Activated B cell treated with CpG ODN at 0.5 μM for 24 hours (primary cell): ENCODE measurements around the gene KIF3B. TPM values are rescaled to one million over a fixed set of nuclear protein-coding genes. Genes with fewer than 3 reads are reported as not detected.

Experiments used
- ATAC-seq: fragments of 200-7000 bp; cut with Tn5 transposase; one replicate; pipeline ENCODE4 v1.10.0; 2021; ENCODE audit warnings: low read depth, mild to moderate bottlenecking, moderate library complexity
- CTCF ChIA-PET: fragments of 350-600 bp; sonication (Branson Sonifier 250); formaldehyde crosslinking; loops from one replicate; lab custom pipeline; 2021; ENCODE audit warnings: antibody characterized with exemption; lab: Charles Lee
- POLR2A ChIA-PET: fragments of 350-600 bp; sonication (Branson Sonifier 250); formaldehyde crosslinking; loops from one replicate; lab custom pipeline; 2021; ENCODE audit warnings: antibody characterized with exemption; lab: Charles Lee
- DNase-seq: peaks from one replicate; pipeline ENCODE4 v3.0.0; 2022
- H3K27ac Mint-ChIP-seq: one replicate; pipeline ENCODE4 v1.8.0; 2020; ENCODE audit warnings: mixed read lengths
- H3K27me3 Mint-ChIP-seq: one replicate; pipeline ENCODE4 v1.8.0; 2021; ENCODE audit warnings: mixed read lengths
- H3K36me3 Mint-ChIP-seq: one replicate; pipeline ENCODE4 v1.8.0; 2021; ENCODE audit warnings: low read depth, mixed read lengths
- H3K4me1 Mint-ChIP-seq: one replicate; pipeline ENCODE4 v1.8.0; 2021; ENCODE audit warnings: mixed read lengths
- H3K4me3 Mint-ChIP-seq: one replicate; pipeline ENCODE4 v1.8.0; 2020; ENCODE audit warnings: mild to moderate bottlenecking, mixed read lengths
- H3K9me3 Mint-ChIP-seq: one replicate; pipeline ENCODE4 v1.8.0; 2020; ENCODE audit warnings: mixed read lengths
- CTCF ChIP-seq: fragments of 200-600 bp; IDR thresholded peaks from one replicate; pipeline ENCODE4 v1.8.0; 2022; ENCODE audit warnings: antibody characterized with exemption, mild to moderate bottlenecking
- intact Hi-C: fragments of 100-400 bp; cut with micrococcal nuclease; formaldehyde crosslinking; loops from one replicate; pipeline ENCODE4 v1.15.1; 2024
- total RNA-seq: library from RNA; stranded (reverse); gene quantifications from 2 replicates; pipeline ENCODE4 v1.2.3, GENCODE V29; 2022

KIF3B gene
- total RNA-seq, 1 donor from 2014 or later: 28.4 TPM

- no peaks in the 10 kb centered on the region for H3K9me3 Mint-ChIP-seq
- intact Hi-C loops: loop anchor here (10.0 kb wide), 1 partner anchor 49 kb away; no protein-coding TSS in a partner anchor
- no peaks in the 10 kb centered on the region for H3K27me3 Mint-ChIP-seq
- no peak overlapping the region for H3K27ac Mint-ChIP-seq
- no peak for TF ChIP-seq CTCF
- ATAC-seq (no peak), DNase-seq (no peak)
- H3K4me3 Mint-ChIP-seq: no peak overlapping the region
- peaks cover 57% of the 10 kb centered on the region for H3K36me3 Mint-ChIP-seq
- ChIA-PET POLR2A (no interaction called here), CTCF (no interaction called here)
- H3K4me1 Mint-ChIP-seq: peaks cover 36% of the 10 kb centered on the region
Measured at GRCh38 chr20:32235331-32236047, 42.0 kb upstream of the KIF3B start.

GRCh38 chr20:32236048-32236533 is 41.4 kb upstream of the KIF3B start:
- Mint-ChIP-seq H3K4me1 (peaks cover 37% of the 10 kb centered on the region), H3K36me3 (peaks cover 51% of the 10 kb centered on the region), H3K27me3 (no peaks in the 10 kb centered on the region), H3K27ac (no peak overlapping the region), H3K9me3 (no peaks in the 10 kb centered on the region), H3K4me3 (no peak overlapping the region)
- POLR2A ChIA-PET: interaction anchor here (0.6 kb wide), 1 partner anchor 135 kb away, joined by 3 read pairs; no protein-coding TSS in a partner anchor
- DNase-seq: no peak
- CTCF ChIA-PET: no interaction called here
- intact Hi-C loops: loop anchor here (10.0 kb wide), 1 partner anchor 49 kb away; no protein-coding TSS in a partner anchor
- ATAC-seq: no peak
- TF ChIP-seq CTCF: no peak

GRCh38 chr20:32236819-32237218 is 40.6 kb upstream of the KIF3B start:
- POLR2A ChIA-PET: interaction anchor here (0.5 to 0.6 kb wide), 2 partner anchors 134 to 506 kb away, joined by 3 to 4 read pairs; partner anchors contain the start of gene COMMD7
- Mint-ChIP-seq H3K36me3 (peaks cover 45% of the 10 kb centered on the region), H3K9me3 (no peaks in the 10 kb centered on the region), H3K4me1 (peaks cover 30% of the 10 kb centered on the region), H3K27ac (no peak overlapping the region), H3K27me3 (no peaks in the 10 kb centered on the region), H3K4me3 (no peak overlapping the region)
- CTCF ChIA-PET: no interaction called here
- intact Hi-C loops: loop anchor here (10.0 kb wide), 1 partner anchor 48 kb away; no protein-coding TSS in a partner anchor
- DNase-seq: no peak
- no peak for ATAC-seq
- TF ChIP-seq CTCF: no peak

DNA sequence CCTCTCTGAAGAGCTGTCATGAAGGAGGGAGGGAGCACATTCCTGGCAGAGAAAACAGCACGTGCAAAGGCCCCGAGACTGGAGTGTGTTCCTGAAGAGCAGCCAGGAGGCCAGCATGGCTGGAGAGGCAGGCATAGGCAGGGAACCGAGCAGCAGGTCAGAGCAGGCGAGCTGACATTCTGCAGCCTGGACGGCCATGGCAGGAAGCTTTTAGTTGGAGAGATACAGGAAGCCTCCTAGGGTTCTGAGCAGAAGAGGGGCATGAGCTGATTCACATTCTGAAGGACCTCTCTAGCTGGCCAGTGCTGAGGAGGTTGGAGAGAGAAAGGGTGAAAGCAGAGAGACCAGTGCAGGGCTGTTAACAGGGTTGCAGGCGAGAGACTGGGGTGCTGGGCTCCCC is 40.0 kb upstream of the KIF3B start:
- Mint-ChIP-seq H3K27me3 (no peaks in the 10 kb centered on the region), H3K4me1 (peaks cover 24% of the 10 kb centered on the region), H3K27ac (no peak overlapping the region), H3K4me3 (no peak overlapping the region), H3K9me3 (no peaks in the 10 kb centered on the region), H3K36me3 (peaks cover 41% of the 10 kb centered on the region)
- intact Hi-C loops: loop anchor here (10.0 kb wide), 1 partner anchor 47 kb away; no protein-coding TSS in a partner anchor
- ATAC-seq: no peak
- ChIA-PET CTCF (no interaction called here), POLR2A (no interaction called here)
- no peak for DNase-seq
- TF ChIP-seq CTCF: no peak
